ENCODE results near the gene PTP4A1. TPM values are rescaled to one million over a fixed set of nuclear protein-coding genes. Genes with fewer than 3 reads are reported as not detected.
"Not testable (repeated sequence)": the region's sequence is repeated elsewhere in the genome, so short reads cannot be mapped to it uniquely, and the experiment has no call there.

Gene PTP4A1
- total RNA-seq, 1 experiment from 2014 or later = 42.8 TPM

GRCh38 chr6:63581355-63582013 is 9.2 kb downstream of the PTP4A1 start:
- DNase-seq (ENCODE audit: low read depth) = no peak

- DNase-seq (ENCODE audit: low read depth) = no peak
Measured at GRCh38 chr6:63582579-63583231, 10.4 kb downstream of the PTP4A1 start.

- DNase-seq (ENCODE audit: low read depth) = no peak
Measured at GRCh38 chr6:63584125-63584514, 11.8 kb downstream of the PTP4A1 start.

GRCh38 chr6:63584566-63584965 is 12.3 kb downstream of the PTP4A1 start:
- no peak for DNase-seq (ENCODE audit: low read depth)

GRCh38 chr6:63585652-63586051 is 13.4 kb downstream of the PTP4A1 start:
- not testable (repeated sequence) for DNase-seq (ENCODE audit: low read depth)

GRCh38 chr6:63589952-63590411 is 17.7 kb downstream of the PTP4A1 start:
- no peak for DNase-seq (ENCODE audit: low read depth)

- no peak for DNase-seq (ENCODE audit: low read depth)
Measured at GRCh38 chr6:63592886-63593285, 20.6 kb downstream of the PTP4A1 start.

GRCh38 chr6:63597141-63598048 is 25.1 kb downstream of the PTP4A1 start:
- DNase-seq (ENCODE audit: low read depth) = peak; percentile 5

GRCh38 chr6:63598049-63599036 is 26.1 kb downstream of the PTP4A1 start:
- DNase-seq (ENCODE audit: low read depth) = peak; percentile 70

GRCh38 chr6:63599243-63599642 is 27.0 kb downstream of the PTP4A1 start:
- DNase-seq (ENCODE audit: low read depth) = no peak

- DNase-seq (ENCODE audit: low read depth) = no peak
Measured at GRCh38 chr6:63600136-63600535, 27.9 kb downstream of the PTP4A1 start.

GRCh38 chr6:63609231-63609630 is 37.0 kb downstream of the PTP4A1 start:
- DNase-seq (ENCODE audit: low read depth) = no peak

GRCh38 chr6:63610944-63611343 is 38.7 kb downstream of the PTP4A1 start:
- DNase-seq (ENCODE audit: low read depth) = no peak

GRCh38 chr6:63611560-63611959 is 39.3 kb downstream of the PTP4A1 start:
- no peak for DNase-seq (ENCODE audit: low read depth)

GRCh38 chr6:63615590-63615989 is 43.3 kb downstream of the PTP4A1 start:
- DNase-seq (ENCODE audit: low read depth) = no peak

Small RNA genes lying within 50 kb of the gene (small RNA-seq; reads per million reads assigned to genes)
- not detected for gene AL513043.1

Other genes starting within 250 kb of the PTP4A1 start
- gene PHF3, start 63.3 kb downstream of the PTP4A1 start, total RNA-seq (2014; rRNA removed; shearing (Covaris generic)) = 37.6 and 39.9 TPM in 2 replicates

Data from HT1080 (cell line).